ENCODE data around the gene WDR5. TPM values are rescaled to one million over a fixed set of nuclear protein-coding genes. Genes with fewer than 3 reads are reported as not detected.

Gene WDR5
- total RNA-seq, 1 donor from 2014 or later: 17.7 TPM

GRCh38 chr9:134165357-134166315 is 29.8 kb downstream of the WDR5 start:
- H3K4me1 ChIP-seq: no peaks in the 10 kb centered on the region
- no peak for TF ChIP-seq CTCF (IDR thresholded peaks at IDR 0.05; ENCODE audit: borderline replicate concordance)
- intact Hi-C loops (cut with micrococcal nuclease): no loop called here
- H3K36me3 ChIP-seq: no peaks in the 10 kb centered on the region
- H3K27ac ChIP-seq (replicated peaks): no peak overlapping the region
- no peaks in the 10 kb centered on the region for H3K27me3 ChIP-seq (ENCODE audit: low read depth)
- DNase-seq: no peak
- H3K9me3 ChIP-seq (replicated peaks): peaks cover 6% of the 10 kb centered on the region
- no peak overlapping the region for H3K4me3 ChIP-seq

- Histone ChIP-seq H3K4me1 (no peaks in the 10 kb centered on the region), H3K27me3 (ENCODE audit: low read depth) (no peaks in the 10 kb centered on the region), H3K9me3 (replicated peaks) (peaks cover 6% of the 10 kb centered on the region), H3K36me3 (no peaks in the 10 kb centered on the region), H3K4me3 (no peak overlapping the region), H3K27ac (replicated peaks) (no peak overlapping the region)
- DNase-seq: no peak
- TF ChIP-seq CTCF (IDR thresholded peaks at IDR 0.05; ENCODE audit: borderline replicate concordance): no peak
- intact Hi-C loops (cut with micrococcal nuclease): no loop called here
Observed at GRCh38 chr9:134166374-134166773, 30.5 kb downstream of the WDR5 start.

GRCh38 chr9:134167530-134167931 is 31.6 kb downstream of the WDR5 start:
- Histone ChIP-seq H3K27ac (replicated peaks) (no peak overlapping the region), H3K27me3 (ENCODE audit: low read depth) (no peaks in the 10 kb centered on the region), H3K9me3 (replicated peaks) (peaks cover 6% of the 10 kb centered on the region), H3K4me3 (no peak overlapping the region), H3K36me3 (no peaks in the 10 kb centered on the region), H3K4me1 (peaks cover 1% of the 10 kb centered on the region)
- intact Hi-C loops (cut with micrococcal nuclease): no loop called here
- no peak for TF ChIP-seq CTCF (IDR thresholded peaks at IDR 0.05; ENCODE audit: borderline replicate concordance)
- no peak for DNase-seq

- no peak for DNase-seq
- TF ChIP-seq CTCF (IDR thresholded peaks at IDR 0.05; ENCODE audit: borderline replicate concordance): no peak
- intact Hi-C loops (cut with micrococcal nuclease): no loop called here
- Histone ChIP-seq H3K36me3 (no peaks in the 10 kb centered on the region), H3K27ac (replicated peaks) (no peak overlapping the region), H3K4me3 (no peak overlapping the region), H3K4me1 (peaks cover 15% of the 10 kb centered on the region), H3K9me3 (replicated peaks) (peaks cover 6% of the 10 kb centered on the region), H3K27me3 (ENCODE audit: low read depth) (peaks cover 2% of the 10 kb centered on the region)
Observed at GRCh38 chr9:134168757-134169550, 33.1 kb downstream of the WDR5 start.

- DNase-seq: no peak
- Histone ChIP-seq H3K27ac (replicated peaks) (no peak overlapping the region), H3K36me3 (no peaks in the 10 kb centered on the region), H3K27me3 (ENCODE audit: low read depth) (peaks cover 11% of the 10 kb centered on the region), H3K9me3 (replicated peaks) (peaks cover 6% of the 10 kb centered on the region), H3K4me3 (no peak overlapping the region), H3K4me1 (peaks cover 24% of the 10 kb centered on the region)
- no peak for TF ChIP-seq CTCF (IDR thresholded peaks at IDR 0.05; ENCODE audit: borderline replicate concordance)
- intact Hi-C loops (cut with micrococcal nuclease): loop anchor here (2.0 kb wide), 1 partner anchor 273 kb away; no protein-coding TSS in a partner anchor
Observed at GRCh38 chr9:134169724-134170401, 34.0 kb downstream of the WDR5 start.

Data from left ventricle myocardium inferior (tissue), 1 donor.